GM12873 (cell line): ENCODE results near the gene SUSD2.

ENCODE experiments used
- CTCF ChIP-seq: IDR thresholded peaks from 2 replicates; pipeline ENCODE4 v1.5.1; 2012; ENCODE audit warnings: low read depth, mild to moderate bottlenecking, moderate library complexity, low read length, control low read depth; ENCODE audit not compliant: insufficient read depth; ENCODE audit errors: missing control alignments

Gene SUSD2

GRCh38 chr22:24219750-24220149 lies 38.5 kb downstream of the SUSD2 start:
- TF ChIP-seq CTCF: no peak

DNA sequence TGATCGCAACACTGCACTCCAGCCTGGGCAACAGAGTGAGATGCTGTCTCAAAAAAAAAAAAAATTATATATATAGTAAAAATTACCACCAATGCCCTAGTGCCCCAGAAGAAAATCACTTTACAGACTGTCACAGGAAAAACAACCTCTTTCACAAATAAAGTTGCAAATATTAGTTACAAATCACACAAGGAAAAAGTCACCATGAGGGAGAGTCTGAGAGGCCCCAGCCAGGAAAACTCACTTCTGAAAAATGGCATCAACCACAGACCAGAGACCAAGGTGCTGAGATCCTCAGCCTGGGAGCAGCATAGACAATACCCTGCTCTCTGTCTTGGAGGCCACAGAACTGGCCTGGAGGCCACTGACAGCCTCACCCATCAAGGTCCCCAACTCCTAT lies 43.2 kb downstream of the SUSD2 start:
- TF ChIP-seq CTCF: no peak

GRCh38 chr22:24225044-24225601 lies 43.8 kb downstream of the SUSD2 start:
- no peak for TF ChIP-seq CTCF

GRCh38 chr22:24225951-24226350 lies 44.7 kb downstream of the SUSD2 start:
- TF ChIP-seq CTCF: no peak

GRCh38 chr22:24230911-24231656 lies 49.8 kb downstream of the SUSD2 start:
- peak; percentile 61 for TF ChIP-seq CTCF

DNA sequence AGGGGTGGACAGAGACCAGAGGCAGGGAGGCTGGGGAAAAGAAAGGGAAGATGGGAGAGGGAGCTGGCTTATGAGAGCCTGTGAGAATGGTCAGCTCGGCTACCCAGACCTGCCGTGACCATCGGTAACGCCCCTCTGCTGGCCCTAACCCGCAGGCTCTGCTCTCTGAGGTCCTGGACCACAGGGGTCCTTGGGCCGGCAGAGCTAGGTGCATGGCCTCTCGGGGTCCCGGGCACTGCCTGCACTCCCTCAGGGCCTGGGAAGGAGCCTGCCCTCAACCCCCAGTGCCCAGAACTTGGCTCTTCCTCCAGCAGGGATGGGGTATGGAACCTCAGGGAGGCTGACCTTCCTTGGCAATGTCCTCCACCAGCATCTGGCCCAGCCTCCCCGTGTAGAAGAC lies 50.4 kb downstream of the SUSD2 start:
- no peak for TF ChIP-seq CTCF

DNA sequence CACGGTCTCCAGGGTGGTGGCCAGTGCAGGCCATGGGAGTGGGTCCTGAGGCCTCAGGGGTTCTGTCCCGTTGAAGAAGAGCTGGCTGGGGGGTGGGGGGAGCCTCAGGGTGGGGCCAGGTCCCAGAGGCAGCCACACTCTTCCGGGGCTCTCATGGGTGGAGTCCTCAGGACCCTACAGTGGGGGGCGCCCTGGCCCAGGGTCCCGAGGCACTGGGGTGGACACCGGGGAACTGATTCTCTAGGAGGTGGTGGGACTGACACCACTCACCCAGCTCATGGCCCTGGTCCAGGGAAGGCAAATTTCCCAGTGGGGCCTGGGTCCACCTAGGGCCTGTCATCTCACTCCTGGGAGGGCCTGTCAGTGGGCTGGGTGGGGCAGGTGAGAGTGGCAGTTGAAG lies 50.8 kb downstream of the SUSD2 start:
- no peak for TF ChIP-seq CTCF
